NB4 (cell line): ENCODE data around the gene KRTAP12-3.

Source experiments
- CTCF ChIP-seq: IDR thresholded peaks from one replicate; pipeline ENCODE4 v1.5.1; 2012; ENCODE audit warnings: low read depth, low read length
- MAX ChIP-seq: IDR thresholded peaks from 2 replicates; pipeline ENCODE4 v1.6.1; 2011; ENCODE audit warnings: low read depth, low read length
- MYC ChIP-seq: IDR thresholded peaks from 2 replicates; pipeline ENCODE4 v1.6.1; 2011; ENCODE audit warnings: low read depth, low read length
- POLR2A ChIP-seq: IDR thresholded peaks from 2 replicates; pipeline ENCODE4 v1.6.1; 2011; ENCODE audit warnings: mild to moderate bottlenecking; ENCODE audit not compliant: insufficient read length; ENCODE audit errors: extremely low read depth

GRCh38 chr21:44626262-44626661 is 31.5 kb upstream of the KRTAP12-3 start:
- no peak for TF ChIP-seq MYC
- TF ChIP-seq CTCF = no peak
- TF ChIP-seq POLR2A = no peak
- TF ChIP-seq MAX = no peak
